Measurements from ENCODE around the gene COX20. TPM values are rescaled to one million over a fixed set of nuclear protein-coding genes. Genes with fewer than 3 reads are reported as not detected.

Gene COX20
- total and polyA plus RNA-seq, 2 of the 4 experiments (the other 2 are of a cell fraction) = 13.3 to 27.0 TPM

GRCh38 chr1:244837597-244838258 lies 2.3 kb downstream of the COX20 start:
- DNase-seq = no peak
- Histone ChIP-seq H3K27me3 (ENCODE audit: control insufficient read depth, insufficient read depth, low read length) (no peaks in the 10 kb centered on the region), H3K9ac (ENCODE audit: low read depth, low read length) (no peak overlapping the region), H2BK20ac (ENCODE audit: low read depth, low read length) (no peak overlapping the region), H2AK9ac (replicated peaks; ENCODE audit: low read depth, low read length, poor library complexity) (no peak overlapping the region), H3K79me1 (ENCODE audit: low read depth in 1 of 2, low read length in 2 of 2) (peaks cover 11 to 28% of the 10 kb centered on the region in 2 experiments; a peak in 3 of 4 replicates), H4K5ac (ENCODE audit: low read depth, low read length) (no peak overlapping the region), H2BK120ac (ENCODE audit: low read depth, low read length) (no peak overlapping the region), H4K8ac (ENCODE audit: low read depth in 2 of 2, low read length in 2 of 2) (no peak overlapping the region), H2AFZ (replicated peaks; ENCODE audit: low read length, poor library complexity) (no peak overlapping the region), H4K91ac (ENCODE audit: insufficient read depth, low read depth, low read length) (no peak overlapping the region), H3K4me3 (ENCODE audit: insufficient read depth, low read depth, low read length) (no peak overlapping the region), H3K27ac (ENCODE audit: insufficient read depth, low read length) (peak overlapping the region; percentile 3; the same call in 1 of the 2 replicates), H3K4me2 (ENCODE audit: low read depth, low read length) (peak overlapping the region; percentile 79), H3K56ac (ENCODE audit: extremely low read depth, insufficient read depth, low read length) (no peak overlapping the region), H3K4ac (ENCODE audit: low read depth, low read length) (0 out of 2 replicates have a peak overlapping the region, but pooled peaks have one; percentile 19), H2BK15ac (ENCODE audit: low read depth, low read length) (no peak overlapping the region), H3K9me1 (ENCODE audit: insufficient read depth, low read length) (peaks cover 7% of the 10 kb centered on the region), H3K18ac (ENCODE audit: low read depth, low read length) (no peak overlapping the region), H3K36me3 (ENCODE audit: control insufficient read depth, insufficient read depth, low read length) (peaks cover 13% of the 10 kb centered on the region), H3K14ac (replicated peaks; ENCODE audit: low read depth, low read length) (no peak overlapping the region; the same call in 1 of the 2 replicates), H2AK5ac (ENCODE audit: low read depth, low read length) (peak overlapping the region; percentile 11; the same call in 1 of the 2 replicates), H3K23ac (ENCODE audit: low read depth, low read length) (peak overlapping the region; percentile 74; the same call in 1 of the 2 replicates), H4K20me1 (ENCODE audit: insufficient read depth, low read length) (peaks cover 15% of the 10 kb centered on the region), H3K4me1 (ENCODE audit: control insufficient read depth, insufficient read depth, low read length) (peaks cover 5% of the 10 kb centered on the region), H3K9me3 (ENCODE audit: control insufficient read depth, insufficient read depth, low read length) (no peaks in the 10 kb centered on the region), H2BK5ac (ENCODE audit: low read depth, low read length, poor library complexity, severe bottlenecking) (no peak overlapping the region)
- no peak for TF ChIP-seq MAFK (IDR thresholded peaks at IDR 0.05; ENCODE audit: low read depth, low read length)
- no TSS peak for BruUV-seq (replicated peaks)
- in situ Hi-C loops (cut with MboI; ENCODE audit: low sequenced_read_pairs) = loop anchor here (10.0 kb wide), 1 partner anchor 207 kb away; no protein-coding TSS in a partner anchor
- CTCF ChIA-PET = interaction anchor here (3.3 kb wide), 1 partner anchor 10 kb away, joined by 13 read pairs; no protein-coding TSS in a partner anchor
- dilution Hi-C loops (cut with HindIII; ENCODE audit: low sequenced_read_pairs, unreplicated experiment) = no loop called here
- intact Hi-C loops (cut with micrococcal nuclease) = loop anchor here (2.0 kb wide), 1 partner anchor 205 kb away; no protein-coding TSS in a partner anchor
- ATAC-seq (ENCODE audit: low read depth) = no peak
- 92% methylated on average over 4 of the region's 5 CpGs; no CpG with 5 or more reads in 1 of the 2 experiments for WGBS, 2 experiments (ENCODE audit: extremely low coverage in 2 of 2, insufficient read length in 1 of 2)
- POLR2A ChIA-PET (ENCODE audit: unreplicated experiment) = no interaction called here

All from IMR-90 (cell line).